Measurements from ENCODE around the gene CEP85.

DNA sequence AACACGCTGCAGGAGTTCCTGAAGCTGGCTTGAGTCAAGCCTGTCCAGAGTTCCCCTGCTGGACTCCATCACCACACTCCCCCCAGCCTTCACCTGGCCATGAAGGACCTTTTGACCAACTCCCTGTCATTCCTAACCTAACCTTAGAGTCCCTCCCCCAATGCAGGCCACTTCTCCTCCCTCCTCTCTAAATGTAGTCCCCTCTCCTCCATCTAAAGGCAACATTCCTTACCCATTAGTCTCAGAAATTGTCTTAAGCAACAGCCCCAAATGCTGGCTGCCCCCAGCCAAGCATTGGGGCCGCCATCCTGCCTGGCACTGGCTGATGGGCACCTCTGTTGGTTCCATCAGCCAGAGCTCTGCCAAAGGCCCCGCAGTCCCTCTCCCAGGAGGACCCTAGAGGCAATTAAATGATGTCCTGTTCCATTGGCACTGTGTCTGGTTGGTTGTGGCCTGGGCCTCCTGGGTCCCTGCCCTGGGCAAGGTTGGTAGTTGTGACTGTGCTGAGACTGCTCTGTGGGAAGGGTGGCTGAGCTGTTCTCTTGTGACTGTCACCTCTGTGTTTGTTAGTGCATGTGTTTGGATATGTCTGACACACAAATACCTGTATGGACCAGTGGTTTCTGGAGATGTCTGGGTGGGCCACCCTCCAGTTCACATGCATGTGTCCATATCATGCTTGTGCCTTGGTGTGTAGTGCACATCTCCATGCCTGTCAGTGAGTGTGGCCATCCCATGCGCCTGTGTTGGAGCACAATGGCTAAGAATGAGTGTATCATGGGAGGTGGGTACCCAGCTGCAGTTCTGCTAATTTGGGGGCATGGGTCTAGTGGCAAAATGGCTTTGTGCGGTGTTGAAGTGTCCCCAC, 47.3 kb downstream of the CEP85 start:
- no peak for TF ChIP-seq POLR2A (IDR thresholded peaks at IDR 0.05; ENCODE audit: low read depth, low read length)
- TF ChIP-seq POLR2AphosphoS5 (IDR thresholded peaks at IDR 0.05; ENCODE audit: low read depth, low read length), result no peak
- TF ChIP-seq PAX5 (IDR thresholded peaks at IDR 0.05; ENCODE audit: insufficient read depth, low read length, severe bottlenecking), result no peak

Data from GM12891 (cell line).